Heart left ventricle (tissue), 13 donors: Measurements from ENCODE around the gene G0S2.

Experiments used
- POLR2A ChIP-seq, 2 donors: fragments of 450-650 bp; IDR thresholded peaks; one replicate each; pipeline ENCODE4 v1.6.1; 2017; ENCODE audit warnings: antibody characterized with exemption in 2 of 2, mild to moderate bottlenecking in 2 of 2, moderate library complexity in 2 of 2
- TF ChIP-seq, protein P1 (sequence below), 12 donors: fragments of 200-600 bp; sonication (generic) in 4 of 12; IDR thresholded peaks; one replicate each; pipeline versions ENCODE4 v1.5.0 to v1.8.0; 2018 to 2022; ENCODE audit warnings: antibody characterized with exemption in 12 of 12, mild to moderate bottlenecking in 5 of 12
- donor health status: ischemic (EF 13 %, LVEDD 7.1; RV severe dilation, severe dysfunction).
- donor health status: DM: no; HTN: yes; CAD: no.
- donor health status: DM: no; HTN: no; CAD: no.
- donor health status: ischemic (EF 25% LVEDD 6.9; RV normal size, moderate dysfunction).
- donor health status: ischemic (EF 25% LVEDD 5.7; RV mildly dilated, moderate dysfunction).
- donor health status: ischemic (EF 35%, LVEDD 5.7; RV mildly dilated, moderate dysfunction).
- donor health status: nonischemic (EF 11% LVEDD 7.7; RV severe dilation, severe dysfunction).
- donor health status: DM: yes; HTN: yes; CAD: no.
- donor health status: PGD.
- donor health status: ischemic (EF 29% LVEDD 5.4; RV normal size, mild dysfunction).
- donor health status: nonischemic (EF 23%, LVEDD 6.1; RV moderate dilation, normal function).

DNA sequence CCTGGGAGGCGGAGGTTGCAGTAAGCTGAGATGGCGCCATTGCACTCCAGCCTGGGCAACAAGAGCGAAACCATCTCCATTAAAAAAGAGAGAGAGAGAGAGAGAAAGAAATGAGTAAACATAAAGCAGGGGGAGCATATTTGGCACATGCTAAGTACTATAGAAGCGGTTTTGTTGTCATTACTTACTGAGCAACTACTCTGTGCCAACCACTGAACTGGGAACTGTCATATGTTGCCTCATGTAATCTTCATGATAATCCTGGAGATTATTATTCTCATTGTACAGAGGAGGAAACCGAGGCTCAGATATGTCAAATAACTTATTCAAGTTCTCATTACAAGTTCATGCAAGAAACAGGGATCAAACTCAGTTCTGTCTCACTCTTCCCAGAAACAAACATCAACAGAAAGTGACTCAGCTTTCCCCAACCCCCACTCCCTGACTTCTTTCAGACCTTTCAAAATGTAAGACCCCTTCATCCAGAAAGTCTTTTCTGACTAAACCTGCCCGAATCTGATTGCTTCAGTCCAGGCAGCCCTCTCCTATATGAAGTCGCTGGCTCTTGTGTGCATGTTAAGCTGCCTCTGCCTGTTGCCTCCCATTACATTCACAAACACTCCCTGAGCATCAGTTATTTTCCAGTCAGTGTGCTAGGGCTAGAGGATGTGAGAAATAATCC lies 46.5 kb upstream of the G0S2 start:
- TF ChIP-seq, protein P1, sequence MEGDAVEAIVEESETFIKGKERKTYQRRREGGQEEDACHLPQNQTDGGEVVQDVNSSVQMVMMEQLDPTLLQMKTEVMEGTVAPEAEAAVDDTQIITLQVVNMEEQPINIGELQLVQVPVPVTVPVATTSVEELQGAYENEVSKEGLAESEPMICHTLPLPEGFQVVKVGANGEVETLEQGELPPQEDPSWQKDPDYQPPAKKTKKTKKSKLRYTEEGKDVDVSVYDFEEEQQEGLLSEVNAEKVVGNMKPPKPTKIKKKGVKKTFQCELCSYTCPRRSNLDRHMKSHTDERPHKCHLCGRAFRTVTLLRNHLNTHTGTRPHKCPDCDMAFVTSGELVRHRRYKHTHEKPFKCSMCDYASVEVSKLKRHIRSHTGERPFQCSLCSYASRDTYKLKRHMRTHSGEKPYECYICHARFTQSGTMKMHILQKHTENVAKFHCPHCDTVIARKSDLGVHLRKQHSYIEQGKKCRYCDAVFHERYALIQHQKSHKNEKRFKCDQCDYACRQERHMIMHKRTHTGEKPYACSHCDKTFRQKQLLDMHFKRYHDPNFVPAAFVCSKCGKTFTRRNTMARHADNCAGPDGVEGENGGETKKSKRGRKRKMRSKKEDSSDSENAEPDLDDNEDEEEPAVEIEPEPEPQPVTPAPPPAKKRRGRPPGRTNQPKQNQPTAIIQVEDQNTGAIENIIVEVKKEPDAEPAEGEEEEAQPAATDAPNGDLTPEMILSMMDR (IDR thresholded peaks at IDR 0.05), result no peak
- TF ChIP-seq POLR2A (IDR thresholded peaks at IDR 0.05), result no peak
